HepG2 (cell line): Measurements from ENCODE around the gene MSI2. TPM values are rescaled to one million over a fixed set of nuclear protein-coding genes. Genes with fewer than 3 reads are reported as not detected.

Experiments used
- ATAC-seq: fragments of 200-7000 bp; cut with Tn5 transposase; 3 replicates; pipeline ENCODE4 v1.9.1; 2020; ENCODE audit warnings: mild to moderate bottlenecking, moderate library complexity
- BruUV-seq: library from RNA; stranded (reverse); fragments of 400-500 nt; replicated peaks from 2 replicates; lab custom pipeline; 2021; lab: Mats Ljungman, UMichigan
- CTCF ChIA-PET: fragments of 300-600 bp; formaldehyde crosslinking; extraction: SDS; loops from one replicate; lab custom pipeline; 2021; ENCODE audit warnings: low total read pairs, inconsistent platforms, low intra/inter-chr PET ratio; lab: Yijun Ruan, JAX
- POLR2A ChIA-PET: fragments of 350-600 bp; sonication (Branson Sonifier 250); formaldehyde crosslinking; loops from one replicate; lab custom pipeline; 2020; ENCODE audit warnings: antibody characterized with exemption, inconsistent platforms; lab: Yijun Ruan, JAX
- DNase-seq: peaks from one replicate; pipeline ENCODE4 v3.0.0-alpha.2; 2015; ENCODE audit warnings: low spot score
- FAIRE-seq: peaks from 3 replicates; lab custom pipeline; 2011; peaks lifted over from hg19 to GRCh38; lab: Jason Lieb, UNC
- H2AFZ ChIP-seq: one replicate; pipeline ENCODE4 v1.6.1; 2011; ENCODE audit warnings: low read length, inconsistent platforms
- H3K27ac ChIP-seq: fragments of 300-600 bp; 3 replicates; pipeline ENCODE4 v1.8.0; 2011; ENCODE audit warnings: mixed run types, mild to moderate bottlenecking, mixed read lengths, low read length, inconsistent platforms; ENCODE audit not compliant: insufficient read depth; ENCODE audit errors: extremely low read length
- H3K27me3 ChIP-seq, 2 experiments: fragments of 200-600 bp in 1 of 2; 2 replicates in 1 of 2; 3 replicates in 1 of 2; pipeline versions ENCODE4 v1.6.0 to v1.8.0; 2011; ENCODE audit warnings: low read length in 2 of 2, mild to moderate bottlenecking in 2 of 2, moderate library complexity in 2 of 2, inconsistent platforms in 1 of 2; ENCODE audit not compliant: insufficient read depth in 2 of 2, control insufficient read depth in 1 of 2
- H3K36me3 ChIP-seq, 2 experiments: fragments of 200-600 bp in 1 of 2; replicated peaks in 1 of 2; 2 replicates in 1 of 2; 3 replicates in 1 of 2; pipeline versions ENCODE4 v1.5.1 to v1.8.0; 2011; ENCODE audit warnings: low read length in 2 of 2, inconsistent platforms in 1 of 2; ENCODE audit not compliant: insufficient read depth in 2 of 2, control insufficient read depth in 1 of 2
- H3K4me1 ChIP-seq: 2 replicates; pipeline ENCODE4 v1.5.1; 2012; ENCODE audit warnings: low read length, inconsistent platforms; ENCODE audit not compliant: insufficient read depth
- H3K4me2 ChIP-seq: 2 replicates; pipeline ENCODE4 v1.6.0; 2011; ENCODE audit warnings: low read depth, low read length, inconsistent platforms
- H3K4me3 ChIP-seq, 3 experiments: fragments of 200-600 bp in 1 of 3; sonication (generic), shearing (Covaris generic) in 1 of 3; replicated peaks in 1 of 3; 2 replicates each; pipeline ENCODE4 v1.5.1; 2011 to 2016; ENCODE audit warnings: low read length in 3 of 3, inconsistent platforms in 2 of 3, low read depth in 2 of 3, mild to moderate bottlenecking in 2 of 3, control low read depth in 1 of 3, mixed read lengths in 1 of 3; ENCODE audit not compliant: insufficient read depth in 1 of 3
- H3K79me2 ChIP-seq: one replicate; pipeline ENCODE4 v1.6.1; 2011; ENCODE audit warnings: low read length, inconsistent platforms; ENCODE audit not compliant: insufficient read depth
- H3K9ac ChIP-seq: 2 replicates; pipeline ENCODE4 v1.6.0; 2011; ENCODE audit warnings: mild to moderate bottlenecking, low read depth, low read length, inconsistent platforms; ENCODE audit not compliant: insufficient read depth
- H3K9me3 ChIP-seq: 2 replicates; pipeline ENCODE4 v1.5.1; 2012; ENCODE audit warnings: mild to moderate bottlenecking, low read length
- H4K20me1 ChIP-seq: 2 replicates; pipeline ENCODE4 v1.6.0; 2011; ENCODE audit warnings: inconsistent platforms, mild to moderate bottlenecking, low read length, moderate library complexity; ENCODE audit not compliant: insufficient read depth
- ARNTL ChIP-seq: sonication (generic); formaldehyde crosslinking; IDR thresholded peaks from 2 replicates; pipeline ENCODE4 v1.4.0; 2020; ENCODE audit warnings: mild to moderate bottlenecking, missing genetic modification reagents
- BRD4 ChIP-seq: sonication (generic); formaldehyde crosslinking; IDR thresholded peaks from 2 replicates; pipeline ENCODE4 v1.4.0; 2020; ENCODE audit warnings: missing genetic modification reagents
- CBX1 ChIP-seq: IDR thresholded peaks from one replicate; pipeline ENCODE4 v1.6.1; 2016; ENCODE audit warnings: antibody characterized with exemption, low read depth
- FOSL2 ChIP-seq: sonication (generic); formaldehyde crosslinking; IDR thresholded peaks from 2 replicates; pipeline ENCODE4 v1.4.0; 2020; ENCODE audit warnings: missing genetic modification reagents
- GATAD1 ChIP-seq: IDR thresholded peaks from 2 replicates; pipeline ENCODE4 v1.6.1; 2016; ENCODE audit warnings: missing genetic modification reagents, missing compliant biosample characterization
- ISX ChIP-seq: sonication (generic); formaldehyde crosslinking; conservative IDR thresholded peaks from 2 replicates; pipeline ENCODE4 v1.5.0; 2020; ENCODE audit warnings: missing genetic modification reagents
- PRPF4 ChIP-seq: fragments of 200-400 bp; formaldehyde crosslinking; IDR thresholded peaks from 2 replicates; pipeline ENCODE4 v1.6.1; 2016; ENCODE audit warnings: low read length, low read depth; ENCODE audit not compliant: poor library complexity, severe bottlenecking
- RAD21 ChIP-seq: fragments of 450-650 bp; formaldehyde crosslinking; IDR thresholded peaks from 2 replicates; pipeline ENCODE4 v1.5.0; 2020; ENCODE audit warnings: mild to moderate bottlenecking
- ZBTB49 ChIP-seq: sonication (generic); formaldehyde crosslinking; IDR thresholded peaks from 2 replicates; pipeline ENCODE4 v1.4.0; 2020; ENCODE audit warnings: missing genetic modification reagents, borderline replicate concordance
- ZBTB7B ChIP-seq: sonication (generic); formaldehyde crosslinking; IDR thresholded peaks from 2 replicates; pipeline ENCODE4 v1.4.0; 2020; ENCODE audit warnings: missing genetic modification reagents
- ZNF101 ChIP-seq: sonication (generic); formaldehyde crosslinking; IDR thresholded peaks from 2 replicates; pipeline ENCODE4 v1.4.0; 2020; ENCODE audit warnings: mild to moderate bottlenecking, low read depth, missing genetic modification reagents, borderline replicate concordance
- ZNF232 ChIP-seq: sonication (generic); formaldehyde crosslinking; IDR thresholded peaks from 2 replicates; pipeline ENCODE4 v1.4.0; 2020; ENCODE audit warnings: missing genetic modification reagents, borderline replicate concordance
- ZNF263 ChIP-seq: sonication (generic); formaldehyde crosslinking; IDR thresholded peaks from 2 replicates; pipeline ENCODE4 v1.4.0; 2020; ENCODE audit warnings: missing genetic modification reagents
- ZNF34 ChIP-seq: sonication (generic); formaldehyde crosslinking; IDR thresholded peaks from 2 replicates; pipeline ENCODE4 v1.4.0; 2020; ENCODE audit warnings: mild to moderate bottlenecking, missing genetic modification reagents, borderline replicate concordance
- ZNF619 ChIP-seq: sonication (generic); formaldehyde crosslinking; IDR thresholded peaks from 2 replicates; pipeline ENCODE4 v1.4.0; 2020; ENCODE audit warnings: mild to moderate bottlenecking, missing genetic modification reagents
- ZNF776 ChIP-seq: sonication (generic); formaldehyde crosslinking; IDR thresholded peaks from 2 replicates; pipeline ENCODE4 v1.4.0; 2020; ENCODE audit warnings: mild to moderate bottlenecking, missing genetic modification reagents
- WGBS: methylation state at CpG from one replicate; pipeline ENCODE4 v1.1.6; 2017; ENCODE audit warnings: low lambda C conversion rate; 5-methylcytosine and 5-hydroxymethylcytosine counted together
- in situ Hi-C: cut with HindIII; loops from 2 replicates; pipeline ENCODE4 v1.10.0; 2017; ENCODE audit warnings: low pct_unique_long_range_greater_than_20kb; ENCODE audit not compliant: extremely low pct_ligation_motif_present
- intact Hi-C: fragments of 100-400 bp; cut with micrococcal nuclease; formaldehyde crosslinking; loops from one replicate; pipeline ENCODE4 v1.10.0; 2022; ENCODE audit not compliant: unreplicated experiment
- polyA plus RNA-seq, 8 experiments: library from polyadenylated mRNA; depleted of rRNA in 3 of 8; stranded (reverse) in 7 of 8; unstranded in 1 of 8; fragments of >200 nt; fragmentation: Illumina TruSeq in 4 of 8; extraction: Trizol in 4 of 8; gene quantifications; 2 replicates each; pipeline versions ENCODE4 v1.2.1 to v1.2.3, GENCODE V29; 2011 to 2016; ENCODE audit warnings: low read depth in 4 of 8, missing spikeins in 1 of 8, mixed read lengths in 1 of 8; ENCODE audit not compliant: insufficient read depth in 1 of 8
- total RNA-seq, 5 experiments: library from RNA; depleted of rRNA; stranded (reverse); fragments of >200 nt; fragmentation: Illumina TruSeq; extraction: Trizol; gene quantifications; 2 replicates each; pipeline ENCODE4 v1.2.3, GENCODE V29; 2016; ENCODE audit warnings: low read depth in 1 of 5

Gene MSI2
- total and polyA plus RNA-seq, 2 of the 13 experiments (the other 11 are each of a cell fraction or from before 2014, with no cell fraction given) = 77.5 to 78.4 TPM

DNA sequence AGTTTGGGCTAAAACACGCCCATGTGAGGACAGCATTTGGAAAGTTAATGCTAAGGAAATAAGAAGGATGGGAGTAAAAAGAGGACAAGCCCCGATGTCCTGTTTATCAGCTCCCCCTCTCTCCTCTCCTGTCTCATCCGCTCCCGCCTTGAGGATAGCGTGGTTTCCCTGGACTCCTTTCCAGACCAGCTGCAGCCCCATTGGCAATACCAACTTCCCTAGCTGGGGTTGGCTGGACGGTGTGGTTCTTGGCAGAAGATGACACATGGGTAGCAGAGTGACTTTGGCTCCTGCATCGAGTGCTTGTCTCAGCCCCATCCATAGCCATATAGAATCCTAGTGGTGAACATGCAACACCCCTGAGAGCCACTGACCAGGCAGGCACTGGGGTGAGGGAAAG lies 302.9 kb downstream of the MSI2 start:
- H3K4me1 ChIP-seq = peaks cover 75% of the 10 kb centered on the region
- H3K9me3 ChIP-seq = no peaks in the 10 kb centered on the region
- no peaks in the 10 kb centered on the region for H4K20me1 ChIP-seq
- intact Hi-C loops (no loop called here), in situ Hi-C loops (no loop called here)
- no TSS peak for BruUV-seq
- no peak overlapping the region for H3K4me3 ChIP-seq
- POLR2A ChIA-PET = interaction anchor here (2.0 to 5.9 kb wide), 4 partner anchors 10 to 42 kb away, joined by 4 to 113 read pairs (median 47); no protein-coding TSS in a partner anchor
- DNase-seq (no peak), FAIRE-seq (no peak), ATAC-seq (0 out of 3 replicates have a peak, but pooled peaks have one; percentile 3)
- peaks cover 10% of the 10 kb centered on the region for H3K79me2 ChIP-seq
- TF ChIP-seq ZNF101 (CRISPR knock-in tag) = 0 out of 2 replicates have a peak, but pooled peaks have one; percentile 13
- TF ChIP-seq RAD21 (CRISPR knock-in tag) = no peak
- H3K9ac ChIP-seq = no peak overlapping the region
- H3K4me2 ChIP-seq = no peak overlapping the region
- no peaks in the 10 kb centered on the region for H3K27me3 ChIP-seq
- H3K27ac ChIP-seq = peak overlapping the region; percentile 82
- CTCF ChIA-PET = no interaction called here
- 97% methylated on average over 7 of the region's 7 CpGs for WGBS
- H3K36me3 ChIP-seq = peaks cover 0 to 19% of the 10 kb centered on the region in 2 experiments; a peak in 3 of 5 replicates
- no peak overlapping the region for H2AFZ ChIP-seq

DNA sequence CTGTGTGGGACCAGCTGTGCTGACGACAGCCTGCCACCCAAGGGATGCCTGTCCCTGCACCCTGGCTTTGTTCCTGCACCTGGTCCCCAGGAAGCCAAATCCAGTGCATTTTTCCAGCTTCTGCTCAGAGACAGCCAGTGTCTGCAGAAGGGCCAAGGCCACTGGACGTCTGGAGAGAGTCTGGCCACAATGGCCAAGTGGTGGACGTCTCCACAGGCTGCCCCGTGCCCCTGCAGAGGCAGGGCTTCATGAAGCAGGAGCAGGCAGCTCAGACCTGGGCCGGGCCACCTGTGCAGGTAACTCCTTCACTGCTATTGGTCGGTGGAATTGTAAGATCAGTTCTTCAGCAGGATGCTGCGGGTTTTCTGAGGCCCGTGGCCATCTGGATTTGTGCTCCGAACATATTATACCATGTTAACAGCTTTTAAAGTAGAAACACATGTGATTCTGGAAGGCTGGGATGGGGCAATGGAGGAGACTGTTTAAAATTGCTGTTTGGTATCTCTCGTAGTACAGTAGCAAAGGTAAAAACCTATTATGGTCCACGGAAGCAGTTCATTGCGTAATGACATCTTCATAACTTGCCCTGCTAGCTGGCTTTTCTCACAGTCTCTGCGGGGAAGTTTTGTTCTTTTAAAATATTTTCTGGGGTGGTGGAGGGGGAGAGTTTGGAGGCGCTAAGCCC lies 303.5 kb downstream of the MSI2 start:
- Histone ChIP-seq H3K9me3 (no peaks in the 10 kb centered on the region), H3K79me2 (peaks cover 10% of the 10 kb centered on the region), H3K9ac (no peak overlapping the region), H4K20me1 (no peaks in the 10 kb centered on the region), H3K36me3 (peaks cover 0 to 18% of the 10 kb centered on the region in 2 experiments; a peak in 3 of 5 replicates), H3K27ac (peak overlapping the region; percentile 82), H3K4me3 (no peak overlapping the region), H3K27me3 (no peaks in the 10 kb centered on the region), H3K4me1 (peaks cover 75% of the 10 kb centered on the region), H3K4me2 (0 out of 2 replicates have a peak overlapping the region, but pooled peaks have one; percentile 78), H2AFZ (no peak overlapping the region)
- ATAC-seq (no peak), DNase-seq (no peak), FAIRE-seq (peak; percentile 46)
- in situ Hi-C loops (loop anchor here (5.0 kb wide), 2 partner anchors 32 to 102 kb away; no protein-coding TSS in a partner anchor), intact Hi-C loops (no loop called here)
- CTCF ChIA-PET = no interaction called here
- POLR2A ChIA-PET = interaction anchor here (0.6 to 5.9 kb wide), 7 partner anchors 11 to 285 kb away, joined by 3 to 113 read pairs (median 23); no protein-coding TSS in a partner anchor
- BruUV-seq = no TSS peak
- WGBS = 76% methylated on average over 12 of the region's 14 CpGs
- peak; percentile 76; the same call in 1 of the 2 replicates for TF ChIP-seq BRD4 (CRISPR knock-in tag)
- TF ChIP-seq ZNF232 = peak; percentile 40; the same call in 1 of the 2 replicates
- 0 out of 2 replicates have a peak, but pooled peaks have one; percentile 55 for TF ChIP-seq ZBTB7B (CRISPR knock-in tag)
- no peak for TF ChIP-seq ISX (CRISPR knock-in tag)
- TF ChIP-seq ZNF263 (CRISPR knock-in tag) = 0 out of 2 replicates have a peak, but pooled peaks have one; percentile 27
- 0 out of 2 replicates have a peak, but pooled peaks have one; percentile 58 for TF ChIP-seq ZNF34 (CRISPR knock-in tag)
- no peak for TF ChIP-seq GATAD1 (CRISPR knock-in tag)
- peak; percentile 60; the same call in 1 of the 2 replicates for TF ChIP-seq ZNF619
- peak; percentile 32; the same call in 1 of the 2 replicates for TF ChIP-seq ARNTL (CRISPR knock-in tag)
- TF ChIP-seq PRPF4 = peak; percentile 21
- TF ChIP-seq FOSL2 (CRISPR knock-in tag) = no peak
- TF ChIP-seq ZNF776 (CRISPR knock-in tag) = peak; percentile 4; the same call in 1 of the 2 replicates
- TF ChIP-seq CBX1 = no peak
- TF ChIP-seq ZBTB49 = peak; percentile 26; the same call in 1 of the 2 replicates
